GM06990 (cell line): ENCODE data around the gene DEAF1.
"Not testable (repeated sequence)": the region's sequence is repeated elsewhere in the genome, so short reads cannot be mapped to it uniquely, and the experiment has no call there.

Experiments
- DNase-seq: peaks from one replicate; pipeline ENCODE4 v3.0.0-alpha.2; 2011; ENCODE audit not compliant: insufficient read length; ENCODE audit errors: extremely low read depth
- H3K27me3 ChIP-seq: replicated peaks from 2 replicates; pipeline ENCODE4 v1.6.0; 2011; ENCODE audit warnings: low read length; ENCODE audit not compliant: control insufficient read depth, insufficient read depth
- H3K36me3 ChIP-seq: 2 replicates; pipeline ENCODE4 v1.5.1; 2011; ENCODE audit warnings: low read length; ENCODE audit not compliant: control insufficient read depth, insufficient read depth
- H3K4me3 ChIP-seq: replicated peaks from 2 replicates; pipeline ENCODE4 v1.5.1; 2011; ENCODE audit warnings: low read depth, mild to moderate bottlenecking, control low read depth, low read length
- CTCF ChIP-seq: IDR thresholded peaks from 2 replicates; pipeline ENCODE4 v1.5.1; 2011; ENCODE audit warnings: low read length, control low read depth, mild to moderate bottlenecking, inconsistent platforms; ENCODE audit not compliant: insufficient read depth, poor library complexity, severe bottlenecking

The DEAF1 gene

GRCh38 chr11:694563-695287 is at the start of gene DEAF1:
TSS of gene DEAF1 (minus strand) at chr11:695222. CDS start at chr11:695047, 175 bp downstream.
- peaks cover 4% of the 10 kb centered on the region for H3K36me3 ChIP-seq
- TF ChIP-seq CTCF = no peak
- H3K27me3 ChIP-seq = no peaks in the 10 kb centered on the region
- peak; percentile 97 for DNase-seq
- H3K4me3 ChIP-seq = peak within 1 kb of the TSS; percentile 87

GRCh38 chr11:742571-743201 is 47.7 kb upstream of the DEAF1 start:
- Histone ChIP-seq H3K27me3 (no peaks in the 10 kb centered on the region), H3K36me3 (no peaks in the 10 kb centered on the region), H3K4me3 (no peak overlapping the region)
- DNase-seq = no peak
- no peak for TF ChIP-seq CTCF

GRCh38 chr11:742156-742546 is 47.1 kb upstream of the DEAF1 start:
- no peak for TF ChIP-seq CTCF
- H3K27me3 ChIP-seq = no peaks in the 10 kb centered on the region
- no peak overlapping the region for H3K4me3 ChIP-seq
- H3K36me3 ChIP-seq = no peaks in the 10 kb centered on the region
- no peak for DNase-seq

GRCh38 chr11:737899-738298 is 42.9 kb upstream of the DEAF1 start:
- H3K27me3 ChIP-seq, DNase-seq, H3K4me3 ChIP-seq, H3K36me3 ChIP-seq: not testable (repeated sequence)

- Histone ChIP-seq H3K27me3 (no peaks in the 10 kb centered on the region), H3K36me3 (no peaks in the 10 kb centered on the region), H3K4me3 (no peak overlapping the region)
- no peak for DNase-seq
- TF ChIP-seq CTCF = no peak
Observed at GRCh38 chr11:737366-737765, 42.3 kb upstream of the DEAF1 start.

- H3K36me3 ChIP-seq, H3K27me3 ChIP-seq, DNase-seq, H3K4me3 ChIP-seq: not testable (repeated sequence)
Observed at GRCh38 chr11:734541-734940, 39.5 kb upstream of the DEAF1 start.

GRCh38 chr11:733072-733471 is 38.0 kb upstream of the DEAF1 start:
- DNase-seq = no peak
- Histone ChIP-seq H3K36me3 (no peaks in the 10 kb centered on the region), H3K4me3 (no peak overlapping the region), H3K27me3 (no peaks in the 10 kb centered on the region)
- TF ChIP-seq CTCF = no peak
